ENCODE measurements around the gene AKAP9. TPM values are rescaled to one million over a fixed set of nuclear protein-coding genes. Genes with fewer than 3 reads are reported as not detected.
"Not testable (repeated sequence)": the region's sequence is repeated elsewhere in the genome, so short reads cannot be mapped to it uniquely, and the experiment has no call there.

AKAP9 gene
- total RNA-seq, 1 donor from 2014 or later = 66.9 TPM

GRCh38 chr7:91973639-91974038, 33.0 kb downstream of the AKAP9 start:
- H3K27me3 Mint-ChIP-seq (ENCODE audit: unreplicated experiment) = no peaks in the 10 kb centered on the region

GRCh38 chr7:91974066-91974465, 33.4 kb downstream of the AKAP9 start:
- Mint-ChIP-seq H3K4me3 (ENCODE audit: unreplicated experiment) (no peak overlapping the region), H3K9me3 (ENCODE audit: unreplicated experiment) (no peaks in the 10 kb centered on the region), H3K27ac (ENCODE audit: unreplicated experiment) (no peak overlapping the region), H3K36me3 (ENCODE audit: unreplicated experiment) (no peaks in the 10 kb centered on the region), H3K4me1 (ENCODE audit: low read depth, unreplicated experiment) (no peaks in the 10 kb centered on the region), H3K27me3 (ENCODE audit: unreplicated experiment) (no peaks in the 10 kb centered on the region)
- no peak for TF ChIP-seq CTCF (IDR thresholded peaks at IDR 0.05; ENCODE audit: partially characterized antibody, unreplicated experiment)
- DNase-seq = no peak

More at GRCh38 chr7:91973639-91974038, 33.0 kb downstream of the AKAP9 start:
- Mint-ChIP-seq H3K36me3 (ENCODE audit: unreplicated experiment) (no peaks in the 10 kb centered on the region), H3K9me3 (ENCODE audit: unreplicated experiment) (no peaks in the 10 kb centered on the region), H3K4me3 (ENCODE audit: unreplicated experiment) (no peak overlapping the region), H3K27ac (ENCODE audit: unreplicated experiment) (no peak overlapping the region), H3K4me1 (ENCODE audit: low read depth, unreplicated experiment) (no peaks in the 10 kb centered on the region)
- DNase-seq = no peak
- no peak for TF ChIP-seq CTCF (IDR thresholded peaks at IDR 0.05; ENCODE audit: partially characterized antibody, unreplicated experiment)

- Mint-ChIP-seq H3K9me3 (ENCODE audit: unreplicated experiment) (no peaks in the 10 kb centered on the region), H3K4me1 (ENCODE audit: low read depth, unreplicated experiment) (no peaks in the 10 kb centered on the region), H3K4me3 (ENCODE audit: unreplicated experiment) (no peak overlapping the region), H3K27me3 (ENCODE audit: unreplicated experiment) (no peaks in the 10 kb centered on the region), H3K36me3 (ENCODE audit: unreplicated experiment) (no peaks in the 10 kb centered on the region), H3K27ac (ENCODE audit: unreplicated experiment) (no peak overlapping the region)
- no peak for DNase-seq
- no peak for TF ChIP-seq CTCF (IDR thresholded peaks at IDR 0.05; ENCODE audit: partially characterized antibody, unreplicated experiment)
Observed at GRCh38 chr7:91976743-91977142, 36.1 kb downstream of the AKAP9 start.

- no peak overlapping the region for H3K4me3 Mint-ChIP-seq (ENCODE audit: unreplicated experiment)
- no peak for DNase-seq
- no peak for TF ChIP-seq CTCF (IDR thresholded peaks at IDR 0.05; ENCODE audit: partially characterized antibody, unreplicated experiment)
- no peaks in the 10 kb centered on the region for H3K9me3 Mint-ChIP-seq (ENCODE audit: unreplicated experiment)
- no peaks in the 10 kb centered on the region for H3K27me3 Mint-ChIP-seq (ENCODE audit: unreplicated experiment)
- H3K36me3 Mint-ChIP-seq (ENCODE audit: unreplicated experiment) = peaks cover 6% of the 10 kb centered on the region
- no peak overlapping the region for H3K27ac Mint-ChIP-seq (ENCODE audit: unreplicated experiment)
- H3K4me1 Mint-ChIP-seq (ENCODE audit: low read depth, unreplicated experiment) = no peaks in the 10 kb centered on the region
Observed at GRCh38 chr7:91979590-91979989, 38.9 kb downstream of the AKAP9 start.

- not testable (repeated sequence) for H3K4me3 Mint-ChIP-seq (ENCODE audit: unreplicated experiment); H3K4me1 Mint-ChIP-seq (ENCODE audit: low read depth, unreplicated experiment); H3K36me3 Mint-ChIP-seq (ENCODE audit: unreplicated experiment); H3K9me3 Mint-ChIP-seq (ENCODE audit: unreplicated experiment); DNase-seq; H3K27me3 Mint-ChIP-seq (ENCODE audit: unreplicated experiment); H3K27ac Mint-ChIP-seq (ENCODE audit: unreplicated experiment)
Observed at GRCh38 chr7:91982352-91982751, 41.7 kb downstream of the AKAP9 start.

- peaks cover 1% of the 10 kb centered on the region for H3K36me3 Mint-ChIP-seq (ENCODE audit: unreplicated experiment)
- DNase-seq = no peak
- H3K27ac Mint-ChIP-seq (ENCODE audit: unreplicated experiment) = no peak overlapping the region
- H3K4me3 Mint-ChIP-seq (ENCODE audit: unreplicated experiment) = no peak overlapping the region
- no peaks in the 10 kb centered on the region for H3K27me3 Mint-ChIP-seq (ENCODE audit: unreplicated experiment)
- TF ChIP-seq CTCF (IDR thresholded peaks at IDR 0.05; ENCODE audit: partially characterized antibody, unreplicated experiment) = no peak
- peaks cover 1% of the 10 kb centered on the region for H3K9me3 Mint-ChIP-seq (ENCODE audit: unreplicated experiment)
- no peaks in the 10 kb centered on the region for H3K4me1 Mint-ChIP-seq (ENCODE audit: low read depth, unreplicated experiment)
Observed at GRCh38 chr7:91988213-91988612, 47.6 kb downstream of the AKAP9 start.
